ENCODE measurements around the gene CTDP1. TPM values are rescaled to one million over a fixed set of nuclear protein-coding genes. Genes with fewer than 3 reads are reported as not detected.

CTDP1 gene
- total RNA-seq, 1 experiment from 2014 or later, result 16.1 TPM

DNA sequence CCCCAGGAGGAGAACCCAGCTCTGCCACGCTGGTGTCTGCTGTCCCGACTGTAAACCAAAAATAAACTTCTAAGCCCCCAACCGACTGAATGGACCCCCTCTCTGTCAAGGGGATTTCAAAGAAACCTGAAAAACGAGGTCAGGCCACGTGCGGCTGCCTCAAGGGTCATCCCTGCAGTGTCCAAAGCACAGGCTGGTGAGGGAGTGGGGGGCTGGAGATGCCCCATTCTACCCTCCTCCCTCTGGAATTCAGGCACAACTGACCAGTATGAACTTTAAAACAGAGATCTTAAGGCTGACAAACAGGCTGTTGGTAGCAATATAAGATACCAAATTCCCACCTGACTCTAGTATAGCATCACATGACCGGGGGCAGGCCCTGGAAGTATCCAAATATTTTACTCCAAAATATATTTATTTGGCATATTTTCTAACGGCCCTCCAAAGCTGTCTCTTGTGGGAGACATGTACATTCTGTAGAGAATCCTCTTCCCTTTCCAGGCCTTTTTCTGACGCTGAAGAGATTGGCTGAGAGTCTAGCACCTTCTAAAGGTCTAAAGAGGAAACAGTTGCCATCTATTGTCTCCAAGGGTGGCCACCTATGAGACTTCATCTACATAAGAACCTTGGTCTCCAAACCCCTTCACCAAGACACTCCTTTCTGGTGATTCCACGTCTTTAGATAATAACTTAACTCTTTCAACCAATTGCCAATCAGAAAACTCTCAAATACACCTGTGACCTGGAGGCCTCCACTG, 40.4 kb upstream of the CTDP1 start:
- no peak overlapping the region for H3K4me3 ChIP-seq (ENCODE audit: low read depth, low read length)
- no peaks in the 10 kb centered on the region for H3K4me1 Mint-ChIP-seq (ENCODE audit: low read depth, unreplicated experiment)
- no TSS peak for BruUV-seq (replicated peaks)
- H3K4me1 ChIP-seq, result no peaks in the 10 kb centered on the region
- no peaks in the 10 kb centered on the region for H3K9me3 ChIP-seq
- H3K9me3 Mint-ChIP-seq (ENCODE audit: unreplicated experiment), result no peaks in the 10 kb centered on the region
- H3K36me3 Mint-ChIP-seq (ENCODE audit: insufficient read depth, unreplicated experiment), result no peaks in the 10 kb centered on the region
- no peaks in the 10 kb centered on the region for H3K27me3 Mint-ChIP-seq (ENCODE audit: insufficient read depth, unreplicated experiment)
- intact Hi-C loops (cut with micrococcal nuclease; ENCODE audit: unreplicated experiment), result no loop called here
- H3K27me3 ChIP-seq (replicated peaks; ENCODE audit: control insufficient read depth, insufficient read depth, low read length), result no peaks in the 10 kb centered on the region
- H3K27ac Mint-ChIP-seq (ENCODE audit: unreplicated experiment), result no peak overlapping the region
- ChIA-PET CTCF (no interaction called here), POLR2A (no interaction called here)
- no peaks in the 10 kb centered on the region for H3K36me3 ChIP-seq (ENCODE audit: control insufficient read depth, insufficient read depth, low read length)
- no peak for DNase-seq
- TF ChIP-seq, protein P1, sequence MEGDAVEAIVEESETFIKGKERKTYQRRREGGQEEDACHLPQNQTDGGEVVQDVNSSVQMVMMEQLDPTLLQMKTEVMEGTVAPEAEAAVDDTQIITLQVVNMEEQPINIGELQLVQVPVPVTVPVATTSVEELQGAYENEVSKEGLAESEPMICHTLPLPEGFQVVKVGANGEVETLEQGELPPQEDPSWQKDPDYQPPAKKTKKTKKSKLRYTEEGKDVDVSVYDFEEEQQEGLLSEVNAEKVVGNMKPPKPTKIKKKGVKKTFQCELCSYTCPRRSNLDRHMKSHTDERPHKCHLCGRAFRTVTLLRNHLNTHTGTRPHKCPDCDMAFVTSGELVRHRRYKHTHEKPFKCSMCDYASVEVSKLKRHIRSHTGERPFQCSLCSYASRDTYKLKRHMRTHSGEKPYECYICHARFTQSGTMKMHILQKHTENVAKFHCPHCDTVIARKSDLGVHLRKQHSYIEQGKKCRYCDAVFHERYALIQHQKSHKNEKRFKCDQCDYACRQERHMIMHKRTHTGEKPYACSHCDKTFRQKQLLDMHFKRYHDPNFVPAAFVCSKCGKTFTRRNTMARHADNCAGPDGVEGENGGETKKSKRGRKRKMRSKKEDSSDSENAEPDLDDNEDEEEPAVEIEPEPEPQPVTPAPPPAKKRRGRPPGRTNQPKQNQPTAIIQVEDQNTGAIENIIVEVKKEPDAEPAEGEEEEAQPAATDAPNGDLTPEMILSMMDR (IDR thresholded peaks at IDR 0.05; ENCODE audit: insufficient read depth in 1 of 2, low read depth in 1 of 2, low read length in 1 of 2, severe bottlenecking in 1 of 2, unreplicated experiment in 1 of 2), result no peak
- no peak overlapping the region for H3K4me3 Mint-ChIP-seq (ENCODE audit: unreplicated experiment)

GRCh38 chr18:79640064-79640672, 39.4 kb upstream of the CTDP1 start:
- TF ChIP-seq, protein P1 (IDR thresholded peaks at IDR 0.05; ENCODE audit: insufficient read depth in 1 of 2, low read depth in 1 of 2, low read length in 1 of 2, severe bottlenecking in 1 of 2, unreplicated experiment in 1 of 2), result no peak
- no TSS peak for BruUV-seq (replicated peaks)
- intact Hi-C loops (cut with micrococcal nuclease; ENCODE audit: unreplicated experiment), result no loop called here

DNA sequence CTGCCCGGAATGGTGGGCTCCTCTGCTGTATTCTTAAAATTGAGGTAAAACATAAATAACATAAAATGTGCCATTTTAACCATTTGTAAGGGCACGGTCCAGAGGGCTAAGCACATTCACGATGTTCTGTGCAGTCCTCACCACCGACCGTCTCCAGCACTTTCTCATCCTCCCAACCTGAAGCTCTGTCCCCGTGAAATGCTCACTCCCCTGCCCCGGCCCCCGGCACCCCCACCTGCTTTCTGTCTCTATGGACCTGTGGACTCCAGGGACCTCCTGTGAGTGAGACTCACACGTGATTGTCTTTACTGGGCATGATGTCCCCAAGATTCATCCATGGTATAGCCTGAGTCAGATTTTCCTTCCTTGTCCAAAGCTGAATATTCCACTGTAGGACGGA, 38.7 kb upstream of the CTDP1 start:
- no peak overlapping the region for H3K4me3 ChIP-seq (ENCODE audit: low read depth, low read length)
- POLR2A ChIA-PET, result no interaction called here
- CTCF ChIA-PET, result no interaction called here
- H3K27me3 ChIP-seq (replicated peaks; ENCODE audit: control insufficient read depth, insufficient read depth, low read length), result no peaks in the 10 kb centered on the region
- H3K27me3 Mint-ChIP-seq (ENCODE audit: insufficient read depth, unreplicated experiment), result no peaks in the 10 kb centered on the region
- H3K27ac Mint-ChIP-seq (ENCODE audit: unreplicated experiment), result no peak overlapping the region
- TF ChIP-seq, protein P1 (IDR thresholded peaks at IDR 0.05; ENCODE audit: insufficient read depth in 1 of 2, low read depth in 1 of 2, low read length in 1 of 2, severe bottlenecking in 1 of 2, unreplicated experiment in 1 of 2), result no peak
- H3K4me1 ChIP-seq, result no peaks in the 10 kb centered on the region
- intact Hi-C loops (cut with micrococcal nuclease; ENCODE audit: unreplicated experiment), result no loop called here
- no peaks in the 10 kb centered on the region for H3K9me3 Mint-ChIP-seq (ENCODE audit: unreplicated experiment)
- no peak overlapping the region for H3K4me3 Mint-ChIP-seq (ENCODE audit: unreplicated experiment)
- no peaks in the 10 kb centered on the region for H3K36me3 ChIP-seq (ENCODE audit: control insufficient read depth, insufficient read depth, low read length)
- DNase-seq, result no peak
- H3K9me3 ChIP-seq, result no peaks in the 10 kb centered on the region
- H3K4me1 Mint-ChIP-seq (ENCODE audit: low read depth, unreplicated experiment), result no peaks in the 10 kb centered on the region
- BruUV-seq (replicated peaks), result no TSS peak
- H3K36me3 Mint-ChIP-seq (ENCODE audit: insufficient read depth, unreplicated experiment), result no peaks in the 10 kb centered on the region

More at GRCh38 chr18:79640064-79640672, 39.4 kb upstream of the CTDP1 start:
- Mint-ChIP-seq H3K4me1 (ENCODE audit: low read depth, unreplicated experiment) (no peaks in the 10 kb centered on the region), H3K27me3 (ENCODE audit: insufficient read depth, unreplicated experiment) (no peaks in the 10 kb centered on the region), H3K36me3 (ENCODE audit: insufficient read depth, unreplicated experiment) (no peaks in the 10 kb centered on the region), H3K4me3 (ENCODE audit: unreplicated experiment) (no peak overlapping the region), H3K27ac (ENCODE audit: unreplicated experiment) (no peak overlapping the region), H3K9me3 (ENCODE audit: unreplicated experiment) (no peaks in the 10 kb centered on the region)
- no peaks in the 10 kb centered on the region for H3K9me3 ChIP-seq
- ChIA-PET CTCF (no interaction called here), POLR2A (no interaction called here)
- no peak for DNase-seq
- no peak overlapping the region for H3K4me3 ChIP-seq (ENCODE audit: low read depth, low read length)
- no peaks in the 10 kb centered on the region for H3K27me3 ChIP-seq (replicated peaks; ENCODE audit: control insufficient read depth, insufficient read depth, low read length)
- no peaks in the 10 kb centered on the region for H3K36me3 ChIP-seq (ENCODE audit: control insufficient read depth, insufficient read depth, low read length)
- no peaks in the 10 kb centered on the region for H3K4me1 ChIP-seq
